Mammary epithelial cell (primary cell): ENCODE measurements around the gene RFX3.

Experiments
- CTCF ChIP-seq, 2 donors: IDR thresholded peaks in 1 of 2; conservative IDR thresholded peaks in 1 of 2; 2 replicates each; pipeline ENCODE4 v1.5.1; 2011 to 2012; ENCODE audit warnings: inconsistent platforms in 2 of 2, low read length in 2 of 2, mild to moderate bottlenecking in 2 of 2, control low read depth in 1 of 2, low read depth in 1 of 2; ENCODE audit not compliant: insufficient read depth in 1 of 2; ENCODE audit errors: extremely low read depth in 1 of 2
- EZH2 ChIP-seq: IDR thresholded peaks from 2 replicates; pipeline ENCODE4 v1.6.1; 2012; ENCODE audit warnings: low read length, inconsistent platforms, borderline replicate concordance

- TF ChIP-seq CTCF (conservative IDR thresholded peaks at IDR 0.05 in 1 of 2, IDR thresholded peaks at IDR 0.05 in 1 of 2; ENCODE audit: extremely low read depth in 1 of 2, insufficient read depth in 1 of 2, low read depth in 1 of 2, low read length in 2 of 2) = no peak
- TF ChIP-seq EZH2 = no peak
Observed at GRCh38 chr9:3391414-3391813, 134.4 kb downstream of the RFX3 start.
